Heart left ventricle (tissue), 16 donors: ENCODE results near the gene SHC1. TPM values are rescaled to one million over a fixed set of nuclear protein-coding genes. Genes with fewer than 3 reads are reported as not detected.

Experiments used
- ATAC-seq, 4 donors: fragments of 200-7000 bp; cut with Tn5 transposase; one replicate each; pipeline ENCODE4 v1.9.1; 2020 to 2022; ENCODE audit warnings: moderate library complexity in 4 of 4, mild to moderate bottlenecking in 3 of 4, moderate number of reproducible peaks in 1 of 4
- DNase-seq, 5 donors: peaks; one replicate each; pipeline ENCODE4 v3.0.0-alpha.2; 2020
- H3K27ac ChIP-seq, 12 donors: fragments of 200-600 bp; sonication (generic) in 4 of 12; one replicate each; pipeline versions ENCODE4 v1.5.0 to v1.8.0; 2016 to 2022; ENCODE audit warnings: mild to moderate bottlenecking in 2 of 12
- H3K27me3 ChIP-seq, 9 donors: fragments of 200-600 bp; sonication (generic) in 2 of 9; one replicate each; pipeline versions ENCODE4 v1.5.1 to v1.8.0; 2016 to 2022; ENCODE audit warnings: mild to moderate bottlenecking in 3 of 9
- H3K36me3 ChIP-seq, 9 donors: fragments of 200-600 bp; sonication (generic) in 2 of 9; one replicate each; pipeline versions ENCODE4 v1.5.0 to v1.8.0; 2018 to 2022; ENCODE audit warnings: mild to moderate bottlenecking in 2 of 9
- H3K4me1 ChIP-seq, 12 donors: fragments of 200-600 bp; sonication (generic) in 4 of 12; one replicate each; pipeline versions ENCODE4 v1.5.0 to v1.8.0; 2016 to 2022; ENCODE audit warnings: mild to moderate bottlenecking in 3 of 12
- H3K4me3 ChIP-seq, 12 donors: fragments of 200-600 bp; sonication (generic) in 4 of 12; one replicate each; pipeline versions ENCODE4 v1.5.0 to v1.8.0; 2017 to 2022; ENCODE audit warnings: mild to moderate bottlenecking in 9 of 12, moderate library complexity in 4 of 12
- H3K9me3 ChIP-seq, 12 donors: fragments of 200-600 bp; sonication (generic) in 4 of 12; one replicate each; pipeline versions ENCODE4 v1.5.0 to v1.8.0; 2016 to 2022; ENCODE audit warnings: mild to moderate bottlenecking in 1 of 12
- POLR2A ChIP-seq, 2 donors: fragments of 450-650 bp; IDR thresholded peaks; one replicate each; pipeline ENCODE4 v1.6.1; 2017; ENCODE audit warnings: antibody characterized with exemption in 2 of 2, mild to moderate bottlenecking in 2 of 2, moderate library complexity in 2 of 2
- WGBS, 4 donors: extraction: QIAGEN DNeasy Blood & Tissue Kit in 2 of 4; methylation state at CpG; one replicate each; pipeline versions ENCODE4 v1.1.5 to v1.1.7; 2013 to 2018; 5-methylcytosine and 5-hydroxymethylcytosine counted together
- intact Hi-C, 10 donors: fragments of 100-400 bp; cut with DNase I; formaldehyde crosslinking; loops; one replicate each; pipeline versions ENCODE4 v1.11.1 to v1.14.2; 2022
- polyA plus RNA-seq, 2 donors: library from polyadenylated mRNA; stranded (reverse); fragments of 200-250 nt; gene quantifications; one replicate each; pipeline ENCODE4 v1.2.3, GENCODE V29; 2013
- total RNA-seq, 9 donors: library from RNA; depleted of rRNA in 2 of 9; stranded (reverse); fragments of >200 nt in 2 of 9; fragmentation: NEBNext Ultra II Directional in 3 of 9; extraction: Animal tissue kit (Norgen Biotek cat#: 25700) in 3 of 9; gene quantifications; one replicate each; pipeline versions ENCODE4 v1.1.0 to v1.2.4, GENCODE V29; 2016 to 2023
- TF ChIP-seq, protein P1 (sequence below), 12 donors: fragments of 200-600 bp; sonication (generic) in 4 of 12; IDR thresholded peaks; one replicate each; pipeline versions ENCODE4 v1.5.0 to v1.8.0; 2018 to 2022; ENCODE audit warnings: antibody characterized with exemption in 12 of 12, mild to moderate bottlenecking in 5 of 12
- donor health status: ischemic (EF 13 %, LVEDD 7.1; RV severe dilation, severe dysfunction).
- donor health status: healthy with polysubstance abuse.
- donor health status: DM: no; HTN: yes; CAD: no.
- donor health status: DM: no; HTN: no; CAD: no.
- donor health status: ischemic (EF 25% LVEDD 6.9; RV normal size, moderate dysfunction).
- donor health status: ischemic (EF 25% LVEDD 5.7; RV mildly dilated, moderate dysfunction).
- donor health status: healthy.
- donor health status: DM: yes; HTN: yes; CAD: no.
- donor health status: ischemic (EF 35%, LVEDD 5.7; RV mildly dilated, moderate dysfunction).
- donor health status: nonischemic (EF 11% LVEDD 7.7; RV severe dilation, severe dysfunction).
- donor health status: DM: yes; HTN: yes; CAD: no.
- donor health status: PGD.
- donor health status: ischemic (EF 29% LVEDD 5.4; RV normal size, mild dysfunction).
- donor health status: nonischemic (EF 23%, LVEDD 6.1; RV moderate dilation, normal function).

SHC1 gene
- total and polyA plus RNA-seq, 11 donors, result 23.6 to 115 (median 62.4) TPM

GRCh38 chr1:154944401-154945159 lies 26.0 kb downstream of the SHC1 start:
- 47 to 62% (median 50%) methylated on average over 9 of the region's 9 CpGs for WGBS, 4 donors
- no peak overlapping the region for H3K4me3 ChIP-seq
- intact Hi-C loops, result no loop called here
- peaks cover 0 to 41% (median 17%) of the 10 kb centered on the region in 9 donors for H3K36me3 ChIP-seq
- no peaks in the 10 kb centered on the region for H3K9me3 ChIP-seq
- peak overlapping the region in 10 of 12 donors; percentile 18 to 77 (median 36) for H3K27ac ChIP-seq
- ATAC-seq (no peak), DNase-seq (peak in 1 of 5 donors; percentile 63)
- H3K4me1 ChIP-seq, result peaks cover 0 to 47% (median 8%) of the 10 kb centered on the region in 12 donors
- H3K27me3 ChIP-seq, result no peaks in the 10 kb centered on the region
- TF ChIP-seq, protein P1, sequence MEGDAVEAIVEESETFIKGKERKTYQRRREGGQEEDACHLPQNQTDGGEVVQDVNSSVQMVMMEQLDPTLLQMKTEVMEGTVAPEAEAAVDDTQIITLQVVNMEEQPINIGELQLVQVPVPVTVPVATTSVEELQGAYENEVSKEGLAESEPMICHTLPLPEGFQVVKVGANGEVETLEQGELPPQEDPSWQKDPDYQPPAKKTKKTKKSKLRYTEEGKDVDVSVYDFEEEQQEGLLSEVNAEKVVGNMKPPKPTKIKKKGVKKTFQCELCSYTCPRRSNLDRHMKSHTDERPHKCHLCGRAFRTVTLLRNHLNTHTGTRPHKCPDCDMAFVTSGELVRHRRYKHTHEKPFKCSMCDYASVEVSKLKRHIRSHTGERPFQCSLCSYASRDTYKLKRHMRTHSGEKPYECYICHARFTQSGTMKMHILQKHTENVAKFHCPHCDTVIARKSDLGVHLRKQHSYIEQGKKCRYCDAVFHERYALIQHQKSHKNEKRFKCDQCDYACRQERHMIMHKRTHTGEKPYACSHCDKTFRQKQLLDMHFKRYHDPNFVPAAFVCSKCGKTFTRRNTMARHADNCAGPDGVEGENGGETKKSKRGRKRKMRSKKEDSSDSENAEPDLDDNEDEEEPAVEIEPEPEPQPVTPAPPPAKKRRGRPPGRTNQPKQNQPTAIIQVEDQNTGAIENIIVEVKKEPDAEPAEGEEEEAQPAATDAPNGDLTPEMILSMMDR (IDR thresholded peaks at IDR 0.05), result no peak
- TF ChIP-seq POLR2A (IDR thresholded peaks at IDR 0.05), result no peak

GRCh38 chr1:154943649-154944400 lies 26.7 kb downstream of the SHC1 start:
- Histone ChIP-seq H3K4me3 (no peak overlapping the region), H3K9me3 (no peaks in the 10 kb centered on the region), H3K27me3 (no peaks in the 10 kb centered on the region), H3K27ac (peak overlapping the region in 10 of 12 donors; percentile 23 to 77 (median 36)), H3K36me3 (peaks cover 0 to 37% (median 14%) of the 10 kb centered on the region in 9 donors), H3K4me1 (peaks cover 0 to 48% (median 8%) of the 10 kb centered on the region in 12 donors)
- TF ChIP-seq POLR2A (IDR thresholded peaks at IDR 0.05), result no peak
- TF ChIP-seq, protein P1 (IDR thresholded peaks at IDR 0.05), result peak; percentile 59 to 83 (median 71)
- ATAC-seq (peak in 3 of 4 donors; percentile 21 to 63 (median 55)), DNase-seq (peak in 1 of 5 donors; percentile 48)
- intact Hi-C loops, result no loop called here
- 49 to 51% (median 49%) methylated on average over 6 of the region's 6 CpGs for WGBS, 4 donors

GRCh38 chr1:154941333-154942013 lies 29.1 kb downstream of the SHC1 start:
- intact Hi-C loops, result loop anchor here in 1 of 10 donors (2.0 kb wide), 1 partner anchor 31 kb away; no protein-coding TSS in a partner anchor
- peak overlapping the region in 3 of 12 donors; percentile 11 to 77 (median 34) for H3K27ac ChIP-seq
- peaks cover 0 to 18% (median 6%) of the 10 kb centered on the region in 9 donors for H3K36me3 ChIP-seq
- WGBS, 4 donors, result 65 to 90% (median 80%) methylated on average over 2 to 5 of the region's 5 CpGs
- H3K4me1 ChIP-seq, result peaks cover 0 to 58% (median 16%) of the 10 kb centered on the region in 12 donors
- no peaks in the 10 kb centered on the region for H3K9me3 ChIP-seq
- DNase-seq (peak in 2 of 5 donors; percentile 42 to 43), ATAC-seq (no peak)
- no peaks in the 10 kb centered on the region for H3K27me3 ChIP-seq
- no peak overlapping the region for H3K4me3 ChIP-seq
- TF ChIP-seq, protein P1 (IDR thresholded peaks at IDR 0.05), result no peak
- TF ChIP-seq POLR2A (IDR thresholded peaks at IDR 0.05), result no peak
